IMR-90 (cell line): Measurements from ENCODE around the gene EGF. TPM values are rescaled to one million over a fixed set of nuclear protein-coding genes. Genes with fewer than 3 reads are reported as not detected.

Experiments used
- ATAC-seq: fragments of 200-7000 bp; cut with Tn5 transposase; 2 replicates; pipeline ENCODE4 v1.9.1; 2020; ENCODE audit warnings: low read depth, mild to moderate bottlenecking, moderate library complexity
- BruUV-seq: library from RNA; stranded (reverse); fragments of 400-500 nt; replicated peaks from 2 replicates; lab custom pipeline; 2021; lab: Mats Ljungman, UMichigan
- CTCF ChIA-PET: fragments of 300-600 bp; formaldehyde crosslinking; extraction: SDS; loops from one replicate; lab custom pipeline; 2021; ENCODE audit warnings: antibody characterized with exemption; lab: Yijun Ruan, JAX
- POLR2A ChIA-PET: fragments of 300-600 bp; sonication (Branson Sonifier 250); formaldehyde crosslinking; loops from one replicate; lab custom pipeline; 2022; ENCODE audit warnings: antibody characterized with exemption; ENCODE audit not compliant: unreplicated experiment; lab: Charles Lee
- DNase-seq: peaks from one replicate; pipeline ENCODE4 v3.0.0; 2013
- H2AFZ ChIP-seq: replicated peaks from 2 replicates; pipeline ENCODE3; 2013; ENCODE audit warnings: low read length, mild to moderate bottlenecking; ENCODE audit not compliant: poor library complexity
- H2AK5ac ChIP-seq: 2 replicates; pipeline ENCODE4 v1.6.1; 2013; ENCODE audit warnings: low read depth, low read length, inconsistent platforms
- H2AK9ac ChIP-seq: replicated peaks from 2 replicates; pipeline ENCODE3; 2013; ENCODE audit warnings: mild to moderate bottlenecking, low read depth, low read length, moderate library complexity; ENCODE audit not compliant: poor library complexity
- H2BK120ac ChIP-seq: 2 replicates; pipeline ENCODE4 v1.6.1; 2013; ENCODE audit warnings: low read depth, low read length, inconsistent platforms
- H2BK15ac ChIP-seq: 3 replicates; pipeline ENCODE4 v1.6.1; 2013; ENCODE audit warnings: low read depth, low read length, inconsistent platforms
- H2BK20ac ChIP-seq: 2 replicates; pipeline ENCODE4 v1.6.1; 2013; ENCODE audit warnings: low read depth, mild to moderate bottlenecking, inconsistent platforms, low read length, moderate library complexity
- H2BK5ac ChIP-seq: 2 replicates; pipeline ENCODE4 v1.6.1; 2013; ENCODE audit warnings: mild to moderate bottlenecking, low read depth, low read length, inconsistent platforms; ENCODE audit not compliant: poor library complexity, severe bottlenecking
- H3K14ac ChIP-seq: replicated peaks from 2 replicates; pipeline ENCODE4 v1.6.1; 2013; ENCODE audit warnings: low read depth, low read length, inconsistent platforms
- H3K18ac ChIP-seq: 2 replicates; pipeline ENCODE4 v1.6.1; 2013; ENCODE audit warnings: low read depth, low read length, control low read depth
- H3K23ac ChIP-seq: 2 replicates; pipeline ENCODE4 v1.6.1; 2013; ENCODE audit warnings: low read depth, low read length, inconsistent platforms
- H3K27ac ChIP-seq: 2 replicates; pipeline ENCODE4 v1.5.1; 2013; ENCODE audit warnings: mild to moderate bottlenecking, control low read depth, low read length; ENCODE audit not compliant: insufficient read depth
- H3K27me3 ChIP-seq: 2 replicates; pipeline ENCODE4 v1.6.1; 2013; ENCODE audit warnings: low read length; ENCODE audit not compliant: control insufficient read depth, insufficient read depth
- H3K36me3 ChIP-seq: 2 replicates; pipeline ENCODE4 v1.6.1; 2013; ENCODE audit warnings: low read length, mixed read lengths; ENCODE audit not compliant: control insufficient read depth, insufficient read depth
- H3K4ac ChIP-seq: 2 replicates; pipeline ENCODE4 v1.6.1; 2013; ENCODE audit warnings: low read depth, low read length, inconsistent platforms
- H3K4me1 ChIP-seq: 2 replicates; pipeline ENCODE4 v1.6.1; 2013; ENCODE audit warnings: low read length, mixed read lengths; ENCODE audit not compliant: control insufficient read depth, insufficient read depth
- H3K4me2 ChIP-seq: 2 replicates; pipeline ENCODE4 v1.6.1; 2013; ENCODE audit warnings: low read depth, mild to moderate bottlenecking, control low read depth, low read length, moderate library complexity
- H3K4me3 ChIP-seq: 2 replicates; pipeline ENCODE4 v1.5.1; 2013; ENCODE audit warnings: low read depth, mild to moderate bottlenecking, control low read depth, low read length, moderate library complexity; ENCODE audit not compliant: insufficient read depth
- H3K56ac ChIP-seq: 2 replicates; pipeline ENCODE4 v1.6.1; 2013; ENCODE audit warnings: low read length, inconsistent platforms; ENCODE audit not compliant: insufficient read depth; ENCODE audit errors: extremely low read depth
- H3K79me1 ChIP-seq, 2 experiments: 2 replicates each; pipeline ENCODE4 v1.6.1; 2013; ENCODE audit warnings: low read length in 2 of 2, inconsistent platforms in 1 of 2, low read depth in 1 of 2
- H3K9ac ChIP-seq: 2 replicates; pipeline ENCODE4 v1.6.1; 2013; ENCODE audit warnings: low read depth, low read length, control low read depth
- H3K9me1 ChIP-seq: 2 replicates; pipeline ENCODE4 v1.6.1; 2013; ENCODE audit warnings: low read length, inconsistent platforms; ENCODE audit not compliant: insufficient read depth
- H3K9me3 ChIP-seq: 2 replicates; pipeline ENCODE4 v1.6.1; 2013; ENCODE audit warnings: low read length; ENCODE audit not compliant: control insufficient read depth, insufficient read depth
- H4K20me1 ChIP-seq: 2 replicates; pipeline ENCODE4 v1.6.1; 2013; ENCODE audit warnings: low read length, inconsistent platforms; ENCODE audit not compliant: insufficient read depth
- H4K5ac ChIP-seq: 2 replicates; pipeline ENCODE4 v1.6.1; 2013; ENCODE audit warnings: mild to moderate bottlenecking, low read depth, low read length, control low read depth
- H4K8ac ChIP-seq, 2 experiments: 2 replicates each; pipeline ENCODE4 v1.6.1; 2013; ENCODE audit warnings: low read depth in 2 of 2, low read length in 2 of 2, control low read depth in 1 of 2, inconsistent platforms in 1 of 2
- H4K91ac ChIP-seq: 2 replicates; pipeline ENCODE4 v1.6.1; 2013; ENCODE audit warnings: low read depth, low read length, inconsistent platforms; ENCODE audit not compliant: insufficient read depth
- BHLHE40 ChIP-seq: fragments of 150-350 bp; IDR thresholded peaks from 2 replicates; pipeline ENCODE4 v1.6.1; 2016; ENCODE audit warnings: mild to moderate bottlenecking, low read depth, low read length
- CEBPB ChIP-seq: IDR thresholded peaks from 2 replicates; pipeline ENCODE4 v1.6.1; 2012; ENCODE audit warnings: low read depth, low read length, improper control_type of control experiment
- CTCF ChIP-seq: conservative IDR thresholded peaks from 2 replicates; pipeline ENCODE4 v1.5.1; 2012; ENCODE audit warnings: mild to moderate bottlenecking, low read depth, low read length, improper control_type of control experiment
- MAFK ChIP-seq: IDR thresholded peaks from 2 replicates; pipeline ENCODE4 v1.6.1; 2012; ENCODE audit warnings: low read depth, low read length, improper control_type of control experiment
- MAZ ChIP-seq: IDR thresholded peaks from 2 replicates; pipeline ENCODE4 v1.6.1; 2012; ENCODE audit warnings: low read depth, mild to moderate bottlenecking, low read length, improper control_type of control experiment, moderate library complexity, borderline replicate concordance
- NFE2L2 ChIP-seq: fragments of 150-350 bp; IDR thresholded peaks from 2 replicates; pipeline ENCODE4 v1.6.1; 2016; ENCODE audit warnings: low read depth, mild to moderate bottlenecking, low read length
- POLR2A ChIP-seq: IDR thresholded peaks from 2 replicates; pipeline ENCODE4 v1.6.1; 2012; ENCODE audit warnings: mild to moderate bottlenecking, low read depth, low read length
- RCOR1 ChIP-seq: IDR thresholded peaks from 2 replicates; pipeline ENCODE4 v1.6.1; 2012; ENCODE audit warnings: mild to moderate bottlenecking, low read length, improper control_type of control experiment; ENCODE audit not compliant: insufficient replicate concordance
- SMC3 ChIP-seq: fragments of 150-350 bp; IDR thresholded peaks from 2 replicates; pipeline ENCODE4 v1.6.1; 2016; ENCODE audit warnings: low read depth, mild to moderate bottlenecking, antibody characterized with exemption, low read length, moderate library complexity
- USF2 ChIP-seq: fragments of 150-350 bp; IDR thresholded peaks from 2 replicates; pipeline ENCODE4 v1.6.1; 2017; ENCODE audit warnings: mild to moderate bottlenecking, antibody characterized with exemption, low read length, low read depth
- WGBS, 2 experiments: methylation state at CpG; one replicate each; pipeline versions ENCODE4 v1.1.5 to v1.1.7; 2013; ENCODE audit warnings: missing lambda C conversion rate in 2 of 2; ENCODE audit not compliant: insufficient read length in 1 of 2; ENCODE audit errors: extremely low coverage in 2 of 2; 5-methylcytosine and 5-hydroxymethylcytosine counted together
- dilution Hi-C: fragments of 300-500 bp; cut with HindIII; formaldehyde crosslinking; loops from one replicate; pipeline ENCODE4 v1.14.3; 2018; ENCODE audit warnings: low sequenced_read_pairs; ENCODE audit not compliant: unreplicated experiment
- in situ Hi-C: fragments of 300-500 bp; cut with MboI; formaldehyde crosslinking; loops from 3 replicates; pipeline ENCODE4 v1.14.3; 2019; ENCODE audit warnings: low sequenced_read_pairs, inconsistent platforms, mixed read lengths
- intact Hi-C: fragments of 100-400 bp; cut with micrococcal nuclease; formaldehyde crosslinking; loops from 2 replicates; pipeline ENCODE4 v1.10.0; 2022
- polyA plus RNA-seq, 3 experiments: library from polyadenylated mRNA; depleted of rRNA; stranded (reverse); fragments of >200 nt; gene quantifications; 2 replicates each; pipeline ENCODE4 v1.2.3, GENCODE V29; 2012; ENCODE audit warnings: low replicate concordance in 1 of 3
- total RNA-seq: library from RNA; depleted of rRNA; stranded (reverse); fragments of >200 nt; gene quantifications from 2 replicates; pipeline ENCODE4 v1.2.3, GENCODE V29; 2012

EGF gene
- total and polyA plus RNA-seq, 2 of the 4 experiments (the other 2 are of a cell fraction), result 1.7 to 2.2 TPM

GRCh38 chr4:109967798-109968520 lies 55.3 kb downstream of the EGF start:
- TF ChIP-seq MAZ (no peak), CTCF (no peak), CEBPB (no peak), USF2 (no peak), RCOR1 (no peak), BHLHE40 (no peak), SMC3 (no peak), NFE2L2 (no peak), MAFK (no peak), POLR2A (no peak)
- Histone ChIP-seq H4K8ac (no peak overlapping the region), H4K91ac (no peak overlapping the region), H3K23ac (no peak overlapping the region), H3K4me1 (no peaks in the 10 kb centered on the region), H3K56ac (no peak overlapping the region), H3K4me3 (no peak overlapping the region), H3K27ac (no peak overlapping the region), H2BK20ac (no peak overlapping the region), H2AFZ (no peak overlapping the region), H3K14ac (no peak overlapping the region), H4K5ac (no peak overlapping the region), H3K9ac (no peak overlapping the region), H2AK9ac (no peak overlapping the region), H2AK5ac (no peak overlapping the region), H3K79me1 (no peaks in the 10 kb centered on the region), H4K20me1 (no peaks in the 10 kb centered on the region), H3K4me2 (no peak overlapping the region), H2BK15ac (no peak overlapping the region), H2BK120ac (no peak overlapping the region), H3K9me1 (no peaks in the 10 kb centered on the region), H3K27me3 (no peaks in the 10 kb centered on the region; the same call in 1 of the 2 replicates), H3K9me3 (no peaks in the 10 kb centered on the region), H3K36me3 (no peaks in the 10 kb centered on the region), H3K4ac (no peak overlapping the region), H3K18ac (no peak overlapping the region), H2BK5ac (no peak overlapping the region)
- in situ Hi-C loops (no loop called here), dilution Hi-C loops (no loop called here), intact Hi-C loops (no loop called here)
- BruUV-seq, result no TSS peak
- ATAC-seq (peak; percentile 89), DNase-seq (peak; percentile 67)
- ChIA-PET CTCF (no interaction called here), POLR2A (no interaction called here)
- WGBS, 2 experiments, result no CpG with 5 or more reads among the region's 5 CpGs
